ENCODE results near the gene RBP7.

Gene RBP7

DNA sequence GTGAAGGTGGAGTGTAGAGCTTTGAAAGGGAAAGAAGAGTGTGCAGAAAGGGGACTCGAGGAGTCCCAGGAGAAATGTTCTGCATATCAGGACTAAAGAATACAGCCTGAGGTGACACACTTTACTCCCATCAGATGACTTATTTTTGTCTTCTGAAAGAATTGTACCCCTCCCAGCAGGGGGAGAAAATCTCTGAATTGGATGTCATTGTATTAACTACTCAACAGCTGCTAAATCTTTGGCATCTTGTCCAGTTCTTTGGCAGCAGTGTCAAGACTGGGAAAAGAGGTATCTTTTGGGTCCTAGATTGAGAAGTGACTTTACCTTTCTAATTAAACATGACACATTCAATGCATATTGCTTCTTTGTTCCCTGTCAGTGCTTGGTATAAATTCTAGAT is 54.6 kb downstream of the RBP7 start:
- TF ChIP-seq, protein P1, sequence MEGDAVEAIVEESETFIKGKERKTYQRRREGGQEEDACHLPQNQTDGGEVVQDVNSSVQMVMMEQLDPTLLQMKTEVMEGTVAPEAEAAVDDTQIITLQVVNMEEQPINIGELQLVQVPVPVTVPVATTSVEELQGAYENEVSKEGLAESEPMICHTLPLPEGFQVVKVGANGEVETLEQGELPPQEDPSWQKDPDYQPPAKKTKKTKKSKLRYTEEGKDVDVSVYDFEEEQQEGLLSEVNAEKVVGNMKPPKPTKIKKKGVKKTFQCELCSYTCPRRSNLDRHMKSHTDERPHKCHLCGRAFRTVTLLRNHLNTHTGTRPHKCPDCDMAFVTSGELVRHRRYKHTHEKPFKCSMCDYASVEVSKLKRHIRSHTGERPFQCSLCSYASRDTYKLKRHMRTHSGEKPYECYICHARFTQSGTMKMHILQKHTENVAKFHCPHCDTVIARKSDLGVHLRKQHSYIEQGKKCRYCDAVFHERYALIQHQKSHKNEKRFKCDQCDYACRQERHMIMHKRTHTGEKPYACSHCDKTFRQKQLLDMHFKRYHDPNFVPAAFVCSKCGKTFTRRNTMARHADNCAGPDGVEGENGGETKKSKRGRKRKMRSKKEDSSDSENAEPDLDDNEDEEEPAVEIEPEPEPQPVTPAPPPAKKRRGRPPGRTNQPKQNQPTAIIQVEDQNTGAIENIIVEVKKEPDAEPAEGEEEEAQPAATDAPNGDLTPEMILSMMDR (IDR thresholded peaks at IDR 0.05; ENCODE audit: low read depth, low read length): no peak
- Histone ChIP-seq H3K4me3 (ENCODE audit: low read depth, low read length) (no peak overlapping the region), H3K36me3 (peaks cover 30% of the 10 kb centered on the region), H3K27ac (no peak overlapping the region), H3K9me3 (ENCODE audit: severe bottlenecking) (no peaks in the 10 kb centered on the region), H3K27me3 (ENCODE audit: insufficient read depth, low read depth, severe bottlenecking) (no peaks in the 10 kb centered on the region)
- DNase-seq: no peak

DNA sequence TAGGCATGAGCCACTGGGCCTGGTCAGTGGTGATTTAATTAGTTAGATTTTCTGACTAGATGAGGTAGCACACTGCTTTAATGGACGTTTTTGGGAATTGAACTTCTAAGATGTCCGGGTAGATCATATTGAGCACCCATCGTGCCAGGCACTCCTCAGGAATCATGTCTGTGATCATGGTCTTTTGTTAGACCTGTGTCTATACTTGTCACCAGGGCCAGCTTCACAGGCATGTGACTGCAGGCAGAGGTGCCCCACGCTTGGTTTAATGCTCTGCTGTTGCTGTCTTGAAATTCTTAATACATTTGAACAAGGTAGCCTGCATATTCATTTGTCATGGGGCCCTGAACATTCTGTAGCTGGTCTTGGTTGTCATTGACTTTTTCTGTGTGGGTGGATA is 55.3 kb downstream of the RBP7 start:
- Histone ChIP-seq H3K4me3 (ENCODE audit: low read depth, low read length) (no peak overlapping the region), H3K36me3 (peaks cover 30% of the 10 kb centered on the region), H3K27ac (no peak overlapping the region), H3K27me3 (ENCODE audit: insufficient read depth, low read depth, severe bottlenecking) (no peaks in the 10 kb centered on the region), H3K9me3 (ENCODE audit: severe bottlenecking) (no peaks in the 10 kb centered on the region)
- no peak for DNase-seq
- TF ChIP-seq, protein P1 (IDR thresholded peaks at IDR 0.05; ENCODE audit: low read depth, low read length): no peak

DNA sequence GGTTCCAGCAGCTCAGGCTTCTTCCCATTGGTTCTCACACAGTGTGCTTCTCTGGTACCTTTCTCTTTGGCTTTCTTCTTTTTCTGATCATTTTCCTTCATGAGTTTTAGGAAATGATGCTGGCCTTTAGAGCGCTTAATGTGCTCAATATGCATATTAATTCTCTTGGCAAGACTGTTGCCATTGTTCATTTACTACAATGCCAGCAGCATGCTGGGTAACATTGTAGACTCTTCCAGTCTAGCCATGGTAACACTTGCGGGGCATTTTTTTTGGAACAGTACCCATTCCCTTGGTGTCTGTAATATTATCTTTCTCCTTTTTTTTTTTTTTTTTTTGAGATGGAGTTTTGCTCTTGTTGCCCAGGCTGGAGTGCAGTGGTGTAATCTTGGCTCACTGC is 57.4 kb downstream of the RBP7 start:
- H3K27me3 ChIP-seq (ENCODE audit: insufficient read depth, low read depth, severe bottlenecking): no peaks in the 10 kb centered on the region
- H3K27ac ChIP-seq: no peak overlapping the region
- DNase-seq: no peak
- peaks cover 39% of the 10 kb centered on the region for H3K36me3 ChIP-seq
- no peaks in the 10 kb centered on the region for H3K9me3 ChIP-seq (ENCODE audit: severe bottlenecking)
- H3K4me3 ChIP-seq (ENCODE audit: low read depth, low read length): no peak overlapping the region
- TF ChIP-seq, protein P1 (IDR thresholded peaks at IDR 0.05; ENCODE audit: low read depth, low read length): no peak

DNA sequence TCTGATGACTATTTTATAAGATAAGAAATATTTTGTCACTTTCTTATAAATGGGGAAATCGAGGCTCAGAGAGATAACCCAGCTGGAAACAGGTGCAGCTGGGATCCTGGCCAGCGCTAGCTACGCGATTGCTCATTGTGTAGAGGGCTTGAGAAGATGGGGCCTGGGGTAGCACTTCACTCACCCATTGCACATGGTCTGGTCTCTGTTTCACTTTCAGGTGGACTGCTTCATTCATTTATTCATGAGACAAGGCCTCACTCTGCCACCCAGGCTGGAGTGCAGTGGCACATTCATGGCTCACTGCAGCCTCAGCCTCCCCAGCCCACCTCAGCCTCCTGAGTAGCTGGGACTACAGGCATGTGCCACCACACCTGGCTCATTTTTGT is 59.6 kb downstream of the RBP7 start:
- Histone ChIP-seq H3K9me3 (ENCODE audit: severe bottlenecking) (no peaks in the 10 kb centered on the region), H3K27ac (no peak overlapping the region), H3K4me3 (ENCODE audit: low read depth, low read length) (no peak overlapping the region), H3K27me3 (ENCODE audit: insufficient read depth, low read depth, severe bottlenecking) (no peaks in the 10 kb centered on the region), H3K36me3 (peaks cover 32% of the 10 kb centered on the region)
- DNase-seq: no peak
- TF ChIP-seq, protein P1 (IDR thresholded peaks at IDR 0.05; ENCODE audit: low read depth, low read length): no peak

DNA sequence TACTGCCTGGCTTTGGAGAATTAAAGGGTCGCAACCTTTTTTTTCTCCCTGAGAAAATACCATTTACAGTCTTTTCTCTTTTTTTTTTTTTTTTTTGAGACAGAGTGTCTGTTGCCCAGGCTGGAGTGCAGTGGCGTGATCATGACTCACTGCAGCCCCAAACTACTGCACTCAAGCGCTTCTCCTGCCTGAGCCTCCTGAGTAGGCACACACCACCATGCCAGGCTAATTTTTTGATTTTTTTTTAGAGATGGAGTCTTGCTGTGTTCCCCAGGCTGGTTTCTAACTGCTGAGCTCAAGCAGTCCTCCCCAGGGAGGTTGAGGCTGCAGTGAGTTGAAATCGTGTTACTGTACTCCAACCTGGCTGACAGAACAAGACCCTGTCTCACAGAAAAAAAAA is 60.3 kb downstream of the RBP7 start:
- TF ChIP-seq, protein P1 (IDR thresholded peaks at IDR 0.05; ENCODE audit: low read depth, low read length): no peak
- peaks cover 28% of the 10 kb centered on the region for H3K36me3 ChIP-seq
- H3K27me3 ChIP-seq (ENCODE audit: insufficient read depth, low read depth, severe bottlenecking): no peaks in the 10 kb centered on the region
- H3K4me3 ChIP-seq (ENCODE audit: low read depth, low read length): no peak overlapping the region
- no peaks in the 10 kb centered on the region for H3K9me3 ChIP-seq (ENCODE audit: severe bottlenecking)
- no peak overlapping the region for H3K27ac ChIP-seq
- DNase-seq: no peak

DNA sequence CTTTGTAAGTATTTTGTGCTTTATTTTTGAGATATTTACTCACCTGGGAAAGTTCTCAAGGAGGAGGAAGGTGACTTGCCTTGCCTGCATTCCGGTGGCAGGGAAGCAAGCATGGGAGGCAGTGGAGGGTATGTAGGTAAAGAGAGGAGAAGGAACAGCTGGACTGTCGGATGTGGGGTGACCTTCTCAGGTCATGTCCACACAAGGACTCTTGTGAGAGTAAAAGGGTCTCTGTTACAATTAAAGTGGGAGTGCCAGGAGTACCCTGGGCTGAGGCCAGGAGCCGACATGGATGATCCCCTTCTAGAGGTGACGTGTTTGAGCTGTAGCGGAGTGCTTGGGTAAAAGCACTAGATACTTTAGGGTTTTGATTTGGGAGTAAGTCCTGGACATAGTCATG is 60.8 kb downstream of the RBP7 start:
- no peaks in the 10 kb centered on the region for H3K9me3 ChIP-seq (ENCODE audit: severe bottlenecking)
- H3K36me3 ChIP-seq: peaks cover 24% of the 10 kb centered on the region
- H3K27me3 ChIP-seq (ENCODE audit: insufficient read depth, low read depth, severe bottlenecking): no peaks in the 10 kb centered on the region
- TF ChIP-seq, protein P1 (IDR thresholded peaks at IDR 0.05; ENCODE audit: low read depth, low read length): no peak
- H3K27ac ChIP-seq: no peak overlapping the region
- no peak for DNase-seq
- no peak overlapping the region for H3K4me3 ChIP-seq (ENCODE audit: low read depth, low read length)

All from WERI-Rb-1 (cell line).